GM19324 (cell line): Measurements from ENCODE around the gene SF3A1.

Experiments
- ATAC-seq: cut with Tn5 transposase; IDR thresholded peaks from one replicate; pipeline ENCODE4 v1.9.1; 2021; ENCODE audit warnings: mild to moderate bottlenecking, moderate library complexity; ENCODE audit not compliant: unreplicated experiment, low FRiP score

Gene SF3A1

GRCh38 chr22:30326255-30326705 is 30.4 kb downstream of the SF3A1 start:
- ATAC-seq, result peak; percentile 16

GRCh38 chr22:30325724-30326254 is 30.9 kb downstream of the SF3A1 start:
- no peak for ATAC-seq

GRCh38 chr22:30325065-30325720 is 31.5 kb downstream of the SF3A1 start:
- no peak for ATAC-seq

DNA sequence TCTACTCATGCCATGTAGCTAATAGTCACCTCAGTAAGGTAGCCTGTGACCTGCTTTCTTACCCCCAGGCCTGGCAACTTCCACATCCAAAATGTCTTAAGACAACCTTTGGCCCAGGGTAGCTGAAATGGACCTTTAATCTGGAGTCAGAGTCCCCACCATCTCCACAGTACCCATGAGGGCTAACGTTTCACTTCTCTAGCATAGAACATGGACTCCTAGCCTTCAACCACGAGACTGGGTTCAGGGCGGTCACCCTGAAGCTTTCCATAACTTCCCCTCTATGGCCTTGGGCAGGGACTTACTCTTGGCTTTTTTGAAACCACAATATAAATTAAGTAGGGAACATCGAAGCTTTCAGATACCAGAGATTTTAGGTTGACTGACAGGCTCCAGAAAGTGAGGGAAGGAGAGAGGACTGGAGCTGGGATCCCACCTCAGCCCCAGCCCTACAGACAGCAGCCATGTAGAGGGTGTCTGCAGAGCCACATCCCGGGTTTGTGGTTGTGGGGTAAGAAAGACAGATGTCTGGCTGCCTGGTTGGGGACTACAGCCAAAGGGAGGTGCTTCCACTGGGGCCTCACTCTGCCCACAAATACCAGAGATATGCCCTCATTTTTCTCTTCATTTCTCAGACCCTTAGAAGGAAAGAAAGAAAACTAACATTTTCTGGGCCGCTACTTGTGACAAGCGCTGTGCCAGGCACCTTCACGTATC is 32.5 kb downstream of the SF3A1 start:
- no peak for ATAC-seq

- no peak for ATAC-seq
These were observed 33.4 kb downstream of the SF3A1 start for GRCh38 chr22:30323246-30323645.

DNA sequence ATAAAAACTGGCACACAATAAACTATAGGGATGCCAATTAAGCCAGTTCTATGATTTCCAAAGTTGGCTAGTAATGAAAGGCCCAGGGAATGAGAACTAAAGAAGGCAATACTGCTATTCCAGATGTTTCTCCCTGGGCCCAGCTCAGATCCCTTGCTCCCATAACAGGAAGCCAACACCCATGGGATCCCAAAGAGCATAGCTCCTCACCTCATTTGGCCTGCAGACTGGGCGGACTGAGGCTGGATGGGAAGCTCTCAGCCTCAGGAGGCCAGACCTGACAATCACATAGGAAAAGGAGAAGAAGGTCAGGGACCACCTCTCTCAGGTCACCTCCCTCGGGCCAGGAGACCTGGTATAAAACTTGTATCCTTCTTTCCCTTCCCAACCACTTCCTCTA is 35.2 kb downstream of the SF3A1 start:
- ATAC-seq, result no peak

GRCh38 chr22:30320021-30320556 is 36.6 kb downstream of the SF3A1 start:
- ATAC-seq, result no peak

DNA sequence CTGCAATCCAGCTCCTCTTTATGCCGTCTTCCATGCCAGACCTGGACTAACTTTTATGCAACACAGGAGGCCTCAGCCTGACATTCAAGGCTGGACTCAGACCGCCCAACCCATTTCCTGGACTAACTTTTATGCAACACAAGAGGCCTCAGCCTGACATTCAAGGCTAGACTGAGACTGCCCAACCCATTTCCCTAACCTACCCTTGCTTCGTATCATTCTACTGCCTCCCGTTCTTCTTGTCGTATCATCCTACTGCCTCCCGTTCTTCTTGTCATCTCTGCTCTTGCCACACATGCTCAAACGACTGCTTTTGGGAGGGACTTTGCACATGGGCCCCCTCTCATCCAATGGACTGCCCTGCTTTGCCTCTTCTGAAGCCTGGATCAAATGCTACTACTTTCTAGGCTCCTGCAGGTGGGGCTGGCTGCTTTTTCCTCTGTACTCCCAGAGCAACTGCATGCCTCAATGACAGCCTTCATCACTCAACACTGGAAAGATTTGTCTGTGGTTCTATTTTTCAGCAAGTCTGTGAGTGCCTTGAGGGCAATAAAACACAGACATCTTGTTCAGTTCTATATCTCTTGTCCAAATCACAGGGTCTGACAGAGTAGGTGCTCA is 37.8 kb downstream of the SF3A1 start:
- ATAC-seq, result no peak

- no peak for ATAC-seq
These were observed 38.9 kb downstream of the SF3A1 start for GRCh38 chr22:30317778-30318177.

DNA sequence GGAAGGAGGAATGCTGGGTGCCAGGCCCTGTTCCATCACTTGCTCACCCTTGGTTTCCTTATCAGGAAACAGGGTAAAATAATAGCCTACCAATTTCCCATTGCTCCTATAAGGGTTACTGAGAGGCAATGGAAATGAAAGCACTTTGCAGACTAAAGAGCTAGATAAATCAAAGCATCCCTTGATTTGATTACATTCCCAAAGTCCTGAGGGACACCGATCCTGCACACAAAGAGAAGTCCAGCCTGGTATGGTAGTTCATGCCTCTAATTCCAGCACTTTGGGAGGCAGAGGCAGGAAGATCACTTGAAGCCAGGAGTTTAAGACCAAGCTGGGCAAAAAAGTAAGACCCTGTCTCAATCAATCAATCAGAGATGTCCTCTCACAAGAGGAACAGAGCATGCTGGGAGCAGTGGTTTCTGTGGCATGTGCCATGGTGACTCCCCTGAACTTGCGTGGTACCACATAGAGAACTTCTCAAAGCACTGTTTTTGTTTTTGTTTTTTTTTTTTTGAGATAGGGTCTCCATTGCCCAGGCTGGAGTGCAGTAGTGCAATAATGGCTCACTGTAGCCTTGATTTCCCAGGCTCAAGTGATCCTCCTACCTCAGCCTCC is 40.6 kb downstream of the SF3A1 start:
- no peak for ATAC-seq

DNA sequence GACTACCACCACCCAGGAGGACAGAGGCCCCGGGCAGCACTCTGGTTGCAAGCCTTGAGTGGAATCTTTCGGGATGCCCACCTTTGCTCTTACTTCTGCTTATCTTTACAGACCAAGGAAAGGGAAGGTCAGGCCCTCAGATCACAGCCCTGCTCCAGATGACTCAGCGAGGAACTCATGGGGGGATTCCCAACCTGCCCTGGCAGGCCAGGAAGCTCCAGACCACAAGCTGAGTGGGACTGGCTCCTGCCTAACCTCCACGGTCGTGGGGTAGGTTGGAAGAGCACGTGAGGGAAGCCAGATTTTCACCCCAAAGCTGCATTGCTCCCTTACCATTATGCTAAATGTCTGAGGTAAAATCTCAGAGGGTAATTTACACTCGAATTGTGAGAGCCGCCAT is 41.8 kb downstream of the SF3A1 start:
- no peak for ATAC-seq

- ATAC-seq, result no peak
These were observed 42.9 kb downstream of the SF3A1 start for GRCh38 chr22:30313527-30314363.

- no peak for ATAC-seq
These were observed 44.6 kb downstream of the SF3A1 start for GRCh38 chr22:30312053-30312452.

DNA sequence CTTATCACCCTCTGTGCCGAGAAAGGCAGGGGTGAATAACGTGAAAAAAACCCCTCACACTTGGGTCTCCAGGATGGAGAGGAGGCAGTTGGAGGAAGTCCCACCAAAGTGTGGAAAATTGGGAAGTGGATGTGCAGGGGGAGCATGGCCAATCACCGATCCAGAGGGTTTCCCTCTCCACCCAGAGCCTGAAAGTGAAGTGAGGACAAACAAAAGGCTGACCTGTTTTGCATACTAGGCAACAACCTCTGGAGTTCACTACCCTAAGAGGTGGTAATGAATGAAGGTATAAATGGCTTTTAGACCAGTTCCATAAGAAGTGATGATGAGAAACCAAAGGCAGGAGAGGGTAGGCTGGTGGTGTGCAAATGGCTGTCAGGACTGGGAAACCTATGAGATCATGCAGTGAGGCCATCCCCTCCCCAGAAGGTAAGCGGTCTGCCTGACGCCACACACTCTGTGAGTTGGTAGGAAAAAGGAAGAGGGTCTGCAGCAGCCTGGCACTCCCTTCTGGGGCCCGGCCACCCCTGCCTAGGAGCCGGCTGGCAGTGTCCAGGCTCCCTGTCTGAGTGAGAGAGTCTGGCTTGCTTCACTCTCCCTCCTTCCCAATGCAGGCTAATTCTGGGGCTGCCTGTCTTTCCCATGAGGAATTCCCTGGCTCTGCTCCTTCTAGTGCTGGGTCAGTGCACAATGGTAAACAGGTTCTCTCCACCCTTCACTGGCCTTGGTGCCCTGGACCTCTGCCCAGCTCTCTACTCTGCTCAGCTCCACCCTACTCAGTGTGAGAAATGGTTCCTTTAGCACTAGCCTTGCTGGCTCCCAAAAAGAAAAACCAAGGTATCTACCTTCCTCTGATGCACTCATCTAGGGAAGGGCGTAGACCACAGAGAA is 45.6 kb downstream of the SF3A1 start:
- ATAC-seq, result no peak

DNA sequence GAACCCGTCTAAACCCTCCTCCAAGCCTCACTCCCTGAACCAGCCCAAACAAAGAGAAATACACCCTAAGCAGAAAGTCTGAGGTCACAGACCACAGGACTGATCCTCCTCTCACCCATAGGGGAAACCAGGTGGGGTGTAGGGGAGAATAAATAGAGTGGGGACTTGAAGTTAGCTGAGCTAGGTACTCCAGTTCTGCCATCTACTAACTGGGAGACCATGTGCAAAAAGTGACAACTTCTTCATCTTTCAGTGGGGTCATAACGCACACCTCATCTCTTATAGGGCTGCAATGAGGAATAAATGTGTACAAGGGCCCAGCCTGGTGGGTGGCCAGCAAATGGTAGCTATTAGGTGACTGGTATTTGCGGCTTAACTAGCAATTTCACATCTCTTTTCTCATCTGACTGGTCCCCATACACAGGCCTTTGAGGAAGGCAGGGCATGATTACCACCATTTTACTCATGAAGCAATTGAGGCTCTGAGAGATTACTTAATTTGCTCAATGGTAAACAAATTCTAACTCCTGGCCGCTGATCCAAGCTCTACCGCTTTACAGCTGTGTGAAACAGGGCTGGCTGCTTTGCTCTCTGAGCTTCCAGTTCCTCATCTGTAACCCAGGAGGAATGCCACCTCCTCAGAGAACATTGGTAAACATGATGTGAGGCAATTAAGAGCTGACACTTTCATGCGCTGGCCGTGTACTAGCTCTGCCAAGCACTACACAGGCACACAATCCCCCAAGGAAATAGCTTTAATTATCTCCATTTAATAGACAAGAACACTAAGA is 46.5 kb downstream of the SF3A1 start:
- peak; percentile 28 for ATAC-seq

GRCh38 chr22:30308518-30309230 is 48.0 kb downstream of the SF3A1 start:
- no peak for ATAC-seq

- no peak for ATAC-seq
These were observed 48.6 kb downstream of the SF3A1 start for GRCh38 chr22:30308093-30308492.
